ENCODE results near the gene ZNF90.

DNA sequence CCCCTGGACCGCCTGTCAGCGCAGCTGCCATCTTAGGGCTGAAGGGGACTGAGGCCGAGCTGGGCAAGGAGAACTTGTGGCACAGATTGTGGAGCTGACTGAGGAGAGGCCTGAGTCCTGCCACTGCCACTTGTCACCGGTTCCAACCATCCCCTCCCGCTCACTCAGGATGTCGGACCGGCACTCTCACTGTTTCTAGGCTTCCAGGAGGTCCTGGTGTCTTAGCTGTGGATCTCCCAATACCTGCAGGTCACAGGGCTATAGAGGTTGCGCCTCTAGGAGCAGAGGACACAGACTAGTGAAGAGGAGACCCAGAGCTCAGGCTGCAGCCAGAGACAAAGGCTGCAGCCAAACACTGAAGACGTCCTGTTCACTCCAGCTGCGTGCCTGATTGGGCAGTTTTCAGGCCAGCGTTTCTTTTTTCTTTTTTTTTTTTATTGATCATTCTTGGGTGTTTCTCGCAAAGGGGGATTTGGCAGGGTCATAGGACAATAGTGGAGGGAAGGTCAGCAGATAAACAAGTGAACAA, 73.9 kb downstream of the ZNF90 start:
- TF ChIP-seq POLR2A (IDR thresholded peaks at IDR 0.05) = no peak
- TF ChIP-seq CTCF (IDR thresholded peaks at IDR 0.05) = no peak
- TF ChIP-seq EP300 (IDR thresholded peaks at IDR 0.05) = no peak

All from upper lobe of left lung (tissue), 4 donors.